ENCODE data around the gene HSPA12B. TPM values are rescaled to one million over a fixed set of nuclear protein-coding genes. Genes with fewer than 3 reads are reported as not detected.

The HSPA12B gene
- total RNA-seq, 5 donors from 2014 or later (not counting 1 experiment from before 2014, with no cell fraction given): 0.10 to 0.12 TPM; not detected in 3

DNA sequence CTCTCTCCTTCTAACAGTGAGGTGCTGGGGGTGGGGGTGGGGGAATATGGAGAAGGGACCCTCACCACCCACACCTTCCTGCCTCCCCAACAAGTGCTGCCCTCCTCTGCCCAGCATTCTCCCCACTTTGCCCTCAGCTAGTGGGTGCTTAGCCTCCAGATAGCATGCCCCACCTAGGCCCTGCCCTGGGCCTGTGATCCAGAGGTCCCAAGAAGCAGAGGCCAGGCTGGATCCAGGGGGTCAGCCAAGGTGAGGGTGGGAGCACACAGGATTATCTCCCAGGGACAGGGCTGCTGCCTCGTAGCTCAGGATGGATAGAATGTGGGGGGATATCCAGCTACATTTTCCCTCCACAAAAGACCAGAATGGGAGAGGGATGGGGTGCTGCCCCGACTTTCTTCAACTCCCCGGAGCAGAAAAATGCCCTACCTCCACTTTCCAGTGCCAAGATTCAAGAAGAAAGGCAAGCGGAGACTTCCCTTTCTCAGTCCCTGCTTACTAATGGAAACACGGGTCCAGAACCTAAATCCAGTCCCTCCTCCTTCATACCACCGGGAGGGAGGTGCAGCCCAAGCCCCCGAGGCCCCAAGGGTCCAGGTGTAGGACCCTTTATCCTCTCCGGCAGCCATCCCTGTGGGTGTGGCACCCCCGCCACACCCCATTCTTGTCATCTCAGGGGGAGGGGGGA is 34.1 kb downstream of the HSPA12B start:
- WGBS (ENCODE audit: insufficient coverage): 20% methylated on average over 1 of the region's 9 CpGs
- Histone ChIP-seq H3K4me3 (ENCODE audit: control insufficient read depth in 1 of 2, extremely low read depth in 1 of 2, low read length in 1 of 2) (peak overlapping the region; percentile 69 to 97), H3K9me3 (no peaks in the 10 kb centered on the region), H3K27me3 (replicated peaks in 1 of 2; ENCODE audit: control insufficient read depth in 2 of 2, extremely low read depth in 1 of 2, insufficient read depth in 2 of 2, low read length in 1 of 2) (peaks cover 0 to 3% of the 10 kb centered on the region in 2 experiments), H3K27ac (ENCODE audit: low read length) (no peak overlapping the region), H3K36me3 (ENCODE audit: control insufficient read depth in 2 of 2, extremely low read depth in 1 of 2, insufficient read depth in 1 of 2, low read length in 1 of 2) (no peaks in the 10 kb centered on the region), H3K4me1 (ENCODE audit: control insufficient read depth in 1 of 2, extremely low read depth in 1 of 2, insufficient read depth in 2 of 2, low read length in 2 of 2) (peaks cover 10 to 33% of the 10 kb centered on the region in 2 experiments)
- Mint-ChIP-seq H3K4me1 (peaks cover 19 to 29% (median 26%) of the 10 kb centered on the region in 3 donors), H3K9me3 (no peaks in the 10 kb centered on the region), H3K4me3 (peak overlapping the region; percentile 75 to 88 (median 84)), H3K27ac (peak overlapping the region in 1 of 2 donors; percentile 41), H3K27me3 (no peaks in the 10 kb centered on the region), H3K36me3 (peaks cover 2% of the 10 kb centered on the region)
- POLR2A ChIA-PET: interaction anchor here (0.6 kb wide), 2 partner anchors 16 to 82 kb away, joined by 3 read pairs; no protein-coding TSS in a partner anchor
- no peak for ATAC-seq (replicated peaks in 1 of 4)
- DNase-seq: no peak
- CTCF ChIA-PET: interaction anchor here (0.5 to 2.8 kb wide), 7 partner anchors 10 to 911 kb away, joined by 3 to 13 read pairs (median 5); partner anchors contain the start of gene CENPB (in 1 of the 2)

DNA sequence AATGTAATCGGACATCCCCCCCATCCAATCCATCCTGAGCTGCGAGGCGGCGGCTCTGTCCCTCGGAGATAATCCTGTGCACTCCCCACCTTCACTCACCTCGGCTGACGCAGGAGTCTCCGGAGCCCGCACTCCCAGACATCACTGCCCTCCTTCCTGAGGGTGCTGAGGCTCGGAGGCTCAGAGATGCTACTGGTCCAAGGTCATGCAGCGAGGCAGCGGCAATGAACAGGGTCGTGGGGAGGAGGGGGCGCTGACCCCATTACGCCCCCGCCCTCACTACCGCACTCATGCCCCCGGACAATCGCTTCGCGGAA is 34.6 kb downstream of the HSPA12B start:
- CTCF ChIA-PET: interaction anchor here (0.6 to 2.8 kb wide), 7 partner anchors 10 to 100 kb away, joined by 3 to 13 read pairs (median 6); partner anchors contain the start of genes AP5S1 (in 1 of the 2), CDC25B (in 1 of the 2) and CENPB (in 1 of the 2)
- Histone ChIP-seq H3K27me3 (replicated peaks in 1 of 2; ENCODE audit: control insufficient read depth in 2 of 2, extremely low read depth in 1 of 2, insufficient read depth in 2 of 2, low read length in 1 of 2) (peaks cover 0 to 6% of the 10 kb centered on the region in 2 experiments), H3K9me3 (no peaks in the 10 kb centered on the region), H3K36me3 (ENCODE audit: control insufficient read depth in 2 of 2, extremely low read depth in 1 of 2, insufficient read depth in 1 of 2, low read length in 1 of 2) (no peaks in the 10 kb centered on the region), H3K27ac (ENCODE audit: low read length) (no peak overlapping the region), H3K4me3 (ENCODE audit: control insufficient read depth in 1 of 2, extremely low read depth in 1 of 2, low read length in 1 of 2) (peak overlapping the region; percentile 69 to 97), H3K4me1 (ENCODE audit: control insufficient read depth in 1 of 2, extremely low read depth in 1 of 2, insufficient read depth in 2 of 2, low read length in 2 of 2) (peaks cover 10 to 33% of the 10 kb centered on the region in 2 experiments)
- H3K27ac Mint-ChIP-seq: no peak overlapping the region
- no peaks in the 10 kb centered on the region for H3K9me3 Mint-ChIP-seq
- POLR2A ChIA-PET: no interaction called here
- H3K4me3 Mint-ChIP-seq: peak overlapping the region; percentile 75 to 88 (median 84)
- ATAC-seq (replicated peaks in 1 of 4) (peak in 1 of 4 experiments; percentile 10), DNase-seq (peak in 2 of 35 experiments; percentile 24 to 41)
- H3K27me3 Mint-ChIP-seq: no peaks in the 10 kb centered on the region
- 0% methylated on average over 6 of the region's 21 CpGs for WGBS (ENCODE audit: insufficient coverage)
- H3K4me1 Mint-ChIP-seq: peaks cover 19 to 29% (median 26%) of the 10 kb centered on the region in 3 donors
- no peaks in the 10 kb centered on the region for H3K36me3 Mint-ChIP-seq

DNA sequence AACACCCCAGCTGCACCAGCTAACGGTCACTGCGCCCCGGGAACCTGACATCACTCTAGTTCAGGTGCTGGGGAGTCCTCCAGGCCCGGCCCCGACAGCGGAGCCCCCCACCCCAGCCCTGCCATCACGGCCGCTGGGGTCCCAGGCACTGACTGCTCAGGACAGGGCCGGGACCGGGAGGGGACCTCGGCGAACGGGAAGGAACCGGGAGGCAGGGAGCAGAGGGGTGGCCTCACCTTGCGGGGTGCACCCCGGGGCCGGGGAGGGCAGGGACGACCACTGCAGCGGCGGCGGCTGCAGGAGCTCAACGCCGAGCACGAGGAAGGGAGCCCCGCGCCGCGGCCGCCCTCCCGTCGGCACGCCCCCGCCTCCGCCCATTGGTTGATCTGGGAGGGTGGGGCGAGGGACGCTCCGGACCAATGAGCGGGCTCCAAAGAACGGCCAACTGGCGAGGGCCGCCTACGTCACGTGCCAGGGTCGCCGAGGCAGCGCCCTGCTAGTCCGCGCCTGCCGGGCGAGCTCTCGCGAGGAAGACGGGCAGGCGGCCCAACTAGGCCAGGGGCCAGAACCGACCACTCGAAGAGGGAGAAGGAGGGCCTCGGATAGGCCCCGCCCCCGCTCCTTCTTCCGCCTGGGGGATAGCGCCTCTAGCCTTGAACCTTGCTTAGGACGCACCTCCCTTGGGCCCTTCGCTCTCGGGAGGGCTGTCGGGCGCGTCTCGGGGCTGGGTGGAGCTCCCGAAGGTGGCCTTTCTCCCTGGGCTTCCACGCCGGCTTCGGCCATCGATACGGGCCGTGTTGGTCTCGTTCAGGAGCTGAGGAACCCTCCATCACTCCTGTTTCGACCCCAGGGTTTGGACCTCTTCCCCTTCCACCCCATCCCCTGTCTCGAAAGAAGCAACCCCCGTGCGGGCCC is 35.2 kb downstream of the HSPA12B start, which contains the start of gene ADISSP:
TSS of gene ADISSP (minus strand) at position 327 of the 915 bp plus-strand sequence. CDS start 7,653 bp downstream, outside the sequence.
- ChIA-PET POLR2A (interaction anchor here (0.6 to 1.0 kb wide), 3 partner anchors 14 to 1298 kb away, joined by 3 to 4 read pairs (median 3); no protein-coding TSS in a partner anchor), CTCF (interaction anchor here (0.6 to 2.8 kb wide), 15 partner anchors 9 to 318 kb away, joined by 3 to 13 read pairs (median 5); partner anchors contain the start of genes AP5S1 (in 1 of the 2), CDC25B (in 1 of the 2) and CENPB (in 1 of the 2))
- Histone ChIP-seq H3K4me3 (ENCODE audit: control insufficient read depth in 1 of 2, extremely low read depth in 1 of 2, low read length in 1 of 2) (peak within 1 kb of the TSS; percentile 69 to 97), H3K27ac (ENCODE audit: low read length) (peak within 1 kb of the TSS; percentile 100), H3K9me3 (no peaks in the 10 kb centered on the region), H3K4me1 (ENCODE audit: control insufficient read depth in 1 of 2, extremely low read depth in 1 of 2, insufficient read depth in 2 of 2, low read length in 2 of 2) (peaks cover 10 to 33% of the 10 kb centered on the region in 2 experiments), H3K27me3 (replicated peaks in 1 of 2; ENCODE audit: control insufficient read depth in 2 of 2, extremely low read depth in 1 of 2, insufficient read depth in 2 of 2, low read length in 1 of 2) (peaks cover 0 to 9% of the 10 kb centered on the region in 2 experiments), H3K36me3 (ENCODE audit: control insufficient read depth in 2 of 2, extremely low read depth in 1 of 2, insufficient read depth in 1 of 2, low read length in 1 of 2) (no peaks in the 10 kb centered on the region)
- Mint-ChIP-seq H3K4me3 (peak within 1 kb of the TSS; percentile 82 to 88 (median 84)), H3K27ac (peak within 1 kb of the TSS; percentile 94 to 95), H3K36me3 (no peaks in the 10 kb centered on the region), H3K4me1 (peaks cover 19 to 29% (median 26%) of the 10 kb centered on the region in 3 donors), H3K27me3 (no peaks in the 10 kb centered on the region), H3K9me3 (no peaks in the 10 kb centered on the region)
- ATAC-seq (replicated peaks in 1 of 4) (peak; percentile 87 to 91 (median 90)), DNase-seq (peak; percentile 89 to 98 (median 94))
- WGBS (ENCODE audit: insufficient coverage): under 1% methylated on average over 80 of the region's 80 CpGs

DNA sequence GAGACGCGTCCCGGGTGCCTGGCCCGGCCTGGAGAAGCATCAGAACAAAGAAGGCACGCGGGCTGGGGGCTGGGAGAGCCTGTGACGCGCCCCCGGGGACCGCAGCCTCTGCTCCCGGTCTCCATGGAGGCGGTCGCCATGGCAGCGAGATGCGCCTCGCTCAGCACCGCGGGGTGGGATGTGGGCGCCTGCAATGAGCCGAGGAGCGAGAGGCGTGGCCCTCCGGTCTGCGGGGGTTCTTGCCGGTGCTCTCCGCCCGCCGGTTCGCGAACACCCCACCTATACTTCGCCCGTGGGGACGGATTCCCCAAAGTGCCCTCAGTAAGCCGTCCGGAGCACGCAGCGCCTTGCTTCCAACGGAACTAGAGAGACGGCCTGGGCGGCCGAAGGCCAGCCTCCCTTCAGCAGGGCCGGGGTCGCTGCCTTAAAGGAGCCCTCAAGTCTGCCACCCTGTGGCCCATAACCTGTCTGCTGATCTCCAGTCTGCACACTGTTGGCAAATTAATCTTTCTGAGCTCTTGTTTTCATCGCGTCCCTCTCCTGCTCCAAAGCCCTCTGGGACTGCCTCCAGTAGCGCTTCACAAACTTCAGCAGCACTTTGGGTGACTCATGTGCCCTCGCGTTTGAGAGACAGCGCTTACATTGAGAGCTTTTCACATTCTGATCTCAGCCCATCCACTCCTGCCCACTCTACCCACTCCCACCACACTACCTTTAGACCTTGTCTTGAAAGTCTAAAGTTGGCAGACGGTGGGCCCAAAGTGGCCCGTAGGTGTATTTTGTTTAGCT is 36.1 kb downstream of the HSPA12B start:
- Mint-ChIP-seq H3K36me3 (no peaks in the 10 kb centered on the region), H3K4me3 (peak overlapping the region; percentile 82 to 88 (median 84)), H3K4me1 (peaks cover 19 to 29% (median 26%) of the 10 kb centered on the region in 3 donors), H3K27ac (peak overlapping the region; percentile 94 to 95), H3K9me3 (no peaks in the 10 kb centered on the region), H3K27me3 (no peaks in the 10 kb centered on the region)
- ChIA-PET CTCF (interaction anchor here (0.5 to 2.8 kb wide), 15 partner anchors 10 to 317 kb away, joined by 3 to 13 read pairs (median 4); partner anchors contain the start of genes CDC25B (in 1 of the 2), CENPB (in 1 of the 2) and SPEF1 (in 1 of the 2)), POLR2A (interaction anchor here in 1 of 2 donors (1.0 kb wide), 1 partner anchor 13 kb away, joined by 3 read pairs; no protein-coding TSS in a partner anchor)
- no peaks in the 10 kb centered on the region for H3K36me3 ChIP-seq (ENCODE audit: control insufficient read depth in 2 of 2, extremely low read depth in 1 of 2, insufficient read depth in 1 of 2, low read length in 1 of 2)
- peak; percentile 52 to 93 (median 85) for DNase-seq
- H3K27me3 ChIP-seq (replicated peaks in 1 of 2; ENCODE audit: control insufficient read depth in 2 of 2, extremely low read depth in 1 of 2, insufficient read depth in 2 of 2, low read length in 1 of 2): peaks cover 0 to 9% of the 10 kb centered on the region in 2 experiments
- H3K27ac ChIP-seq (ENCODE audit: low read length): peak overlapping the region; percentile 100
- peaks cover 10 to 33% of the 10 kb centered on the region in 2 experiments for H3K4me1 ChIP-seq (ENCODE audit: control insufficient read depth in 1 of 2, extremely low read depth in 1 of 2, insufficient read depth in 2 of 2, low read length in 2 of 2)
- no peaks in the 10 kb centered on the region for H3K9me3 ChIP-seq
- ATAC-seq (replicated peaks in 1 of 4): peak; percentile 64 to 76 (median 64)
- peak overlapping the region; percentile 69 to 97 for H3K4me3 ChIP-seq (ENCODE audit: control insufficient read depth in 1 of 2, extremely low read depth in 1 of 2, low read length in 1 of 2)
- WGBS (ENCODE audit: insufficient coverage): under 1% methylated on average over 48 of the region's 51 CpGs

DNA sequence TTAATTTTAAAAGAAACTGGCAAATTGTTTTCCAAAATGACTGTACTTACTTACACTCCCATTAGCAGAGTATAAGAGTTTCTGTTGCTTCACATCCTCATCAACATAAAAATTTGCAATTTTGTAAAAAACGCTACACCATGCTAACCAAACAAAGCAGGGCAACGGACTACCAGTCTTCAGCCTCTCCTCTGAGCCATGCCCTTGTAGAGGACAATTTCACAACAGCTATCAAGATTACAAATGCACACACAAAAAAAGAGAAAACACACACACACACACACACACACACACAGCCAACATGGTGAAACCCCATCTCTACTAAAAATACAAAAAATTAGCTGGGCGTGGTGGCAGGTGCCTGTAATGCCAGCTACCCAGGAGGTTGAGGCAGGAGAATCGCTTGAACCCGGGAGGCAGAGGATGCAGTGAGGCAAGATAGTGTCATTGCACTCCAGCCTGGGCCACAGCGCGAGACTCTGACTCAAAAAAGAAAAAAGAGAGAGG is 39.1 kb downstream of the HSPA12B start:
- Mint-ChIP-seq H3K27ac (no peak overlapping the region), H3K27me3 (no peaks in the 10 kb centered on the region), H3K9me3 (no peaks in the 10 kb centered on the region), H3K4me1 (peaks cover 12 to 14% (median 13%) of the 10 kb centered on the region in 3 donors), H3K36me3 (no peaks in the 10 kb centered on the region), H3K4me3 (no peak overlapping the region)
- Histone ChIP-seq H3K4me3 (ENCODE audit: control insufficient read depth in 1 of 2, extremely low read depth in 1 of 2, low read length in 1 of 2) (no peak overlapping the region), H3K36me3 (ENCODE audit: control insufficient read depth in 2 of 2, extremely low read depth in 1 of 2, insufficient read depth in 1 of 2, low read length in 1 of 2) (no peaks in the 10 kb centered on the region), H3K4me1 (ENCODE audit: control insufficient read depth in 1 of 2, extremely low read depth in 1 of 2, insufficient read depth in 2 of 2, low read length in 2 of 2) (peaks cover 9 to 24% of the 10 kb centered on the region in 2 experiments), H3K27me3 (replicated peaks in 1 of 2; ENCODE audit: control insufficient read depth in 2 of 2, extremely low read depth in 1 of 2, insufficient read depth in 2 of 2, low read length in 1 of 2) (peaks cover 0 to 14% of the 10 kb centered on the region in 2 experiments), H3K27ac (ENCODE audit: low read length) (no peak overlapping the region), H3K9me3 (no peaks in the 10 kb centered on the region)
- DNase-seq (no peak), ATAC-seq (replicated peaks in 1 of 4) (no peak)
- ChIA-PET POLR2A (no interaction called here), CTCF (no interaction called here)
- WGBS (ENCODE audit: insufficient coverage): 57% methylated on average over 1 of the region's 7 CpGs
